H1 (cell line): Measurements from ENCODE around the gene KCNIP3.

Experiments used
- ATF2 ChIP-seq: IDR thresholded peaks from 2 replicates; pipeline ENCODE4 v1.6.1; 2012; ENCODE audit warnings: low read length, inconsistent platforms
- CHD2 ChIP-seq: IDR thresholded peaks from 2 replicates; pipeline ENCODE4 v1.6.1; 2012; ENCODE audit warnings: low read length, improper control_type of control experiment
- CREB1 ChIP-seq: IDR thresholded peaks from 2 replicates; pipeline ENCODE4 v1.6.1; 2012; ENCODE audit warnings: inconsistent platforms
- CTCF ChIP-seq, 3 experiments: IDR thresholded peaks; 1 replicate in 2 of 3; 2 replicates in 1 of 3; pipeline versions ENCODE4 v1.5.1 to v1.6.1; 2011; ENCODE audit warnings: low read length in 3 of 3, mild to moderate bottlenecking in 3 of 3, inconsistent platforms in 2 of 3, low read depth in 1 of 3, moderate library complexity in 1 of 3; ENCODE audit not compliant: insufficient read depth in 1 of 3; ENCODE audit errors: control extremely low read depth in 1 of 3
- EP300 ChIP-seq, 2 experiments: IDR thresholded peaks; 1 replicate in 1 of 2; 2 replicates in 1 of 2; pipeline ENCODE4 v1.6.1; 2011 to 2012; ENCODE audit warnings: low read depth in 2 of 2, low read length in 2 of 2, mild to moderate bottlenecking in 2 of 2, borderline replicate concordance in 1 of 2, inconsistent platforms in 1 of 2, moderate library complexity in 1 of 2
- EZH2 ChIP-seq: fragments of 200-600 bp; sonication (generic); IDR thresholded peaks from 2 replicates; pipeline ENCODE4 v1.7.1; 2012; ENCODE audit warnings: low read depth, mild to moderate bottlenecking, moderate library complexity, low read length, inconsistent platforms; ENCODE audit not compliant: severe bottlenecking
- KDM1A ChIP-seq: fragments of 200-600, 300-600 bp; sonication (generic); IDR thresholded peaks from 2 replicates; pipeline ENCODE4 v1.7.1; 2016; ENCODE audit warnings: mild to moderate bottlenecking, low read length, borderline replicate concordance
- MAX ChIP-seq: IDR thresholded peaks from 2 replicates; pipeline ENCODE4 v1.6.1; 2012; ENCODE audit warnings: inconsistent platforms
- PHF8 ChIP-seq: fragments of 200-600 bp; sonication (generic); conservative IDR thresholded peaks from 2 replicates; pipeline ENCODE4 v1.7.1; 2012; ENCODE audit warnings: low read depth, mild to moderate bottlenecking, inconsistent platforms, low read length, moderate library complexity
- POLR2A ChIP-seq, 2 experiments: IDR thresholded peaks; 1 replicate in 1 of 2; 2 replicates in 1 of 2; pipeline ENCODE4 v1.6.1; 2011; ENCODE audit warnings: low read depth in 2 of 2, low read length in 2 of 2, mild to moderate bottlenecking in 2 of 2; ENCODE audit errors: control extremely low read depth in 1 of 2
- POLR2AphosphoS5 ChIP-seq: IDR thresholded peaks from 2 replicates; pipeline ENCODE4 v1.6.1; 2011; ENCODE audit warnings: low read depth, low read length
- RXRA ChIP-seq: IDR thresholded peaks from 2 replicates; pipeline ENCODE4 v1.6.1; 2011; ENCODE audit warnings: low read depth, mild to moderate bottlenecking, low read length, moderate library complexity; ENCODE audit not compliant: insufficient read depth
- SIN3A ChIP-seq, 2 experiments: IDR thresholded peaks in 1 of 2; conservative IDR thresholded peaks in 1 of 2; 2 replicates each; pipeline ENCODE4 v1.6.1; 2011 to 2012; ENCODE audit warnings: low read length in 2 of 2, improper control_type of control experiment in 1 of 2, low read depth in 1 of 2, mild to moderate bottlenecking in 1 of 2
- SIRT6 ChIP-seq: IDR thresholded peaks from one replicate; pipeline ENCODE4 v1.7.1; 2012; ENCODE audit warnings: low read length, inconsistent platforms

- TF ChIP-seq POLR2A (IDR thresholded peaks at IDR 0.05; ENCODE audit: control extremely low read depth in 1 of 2, low read depth in 2 of 2, low read length in 2 of 2), result no peak
- TF ChIP-seq CTCF (IDR thresholded peaks at IDR 0.05; ENCODE audit: control extremely low read depth in 1 of 3, insufficient read depth in 1 of 3, low read depth in 1 of 3, low read length in 3 of 3), result no peak
- TF ChIP-seq MAX, result no peak
- TF ChIP-seq RXRA, result no peak
- no peak for TF ChIP-seq POLR2AphosphoS5
- no peak for TF ChIP-seq KDM1A
- TF ChIP-seq CREB1, result no peak
- TF ChIP-seq EZH2, result no peak
- no peak for TF ChIP-seq SIRT6
- TF ChIP-seq PHF8, result no peak
- no peak for TF ChIP-seq EP300 (IDR thresholded peaks at IDR 0.05; ENCODE audit: borderline replicate concordance in 1 of 2, low read depth in 2 of 2, low read length in 2 of 2)
- TF ChIP-seq CHD2, result no peak
- no peak for TF ChIP-seq ATF2
- no peak for TF ChIP-seq SIN3A (conservative IDR thresholded peaks at IDR 0.05 in 1 of 2, IDR thresholded peaks at IDR 0.05 in 1 of 2; ENCODE audit: low read depth in 1 of 2, low read length in 2 of 2)
These were observed 26.5 kb upstream of the KCNIP3 start for GRCh38 chr2:95270541-95271081.
